ENCODE measurements around the gene INTS2. TPM values are rescaled to one million over a fixed set of nuclear protein-coding genes. Genes with fewer than 3 reads are reported as not detected.

Gene INTS2
- total RNA-seq, 3 donors from 2014 or later (not counting 1 experiment from before 2014, with no cell fraction given) = 14.2 to 21.0 (median 14.6) TPM

DNA sequence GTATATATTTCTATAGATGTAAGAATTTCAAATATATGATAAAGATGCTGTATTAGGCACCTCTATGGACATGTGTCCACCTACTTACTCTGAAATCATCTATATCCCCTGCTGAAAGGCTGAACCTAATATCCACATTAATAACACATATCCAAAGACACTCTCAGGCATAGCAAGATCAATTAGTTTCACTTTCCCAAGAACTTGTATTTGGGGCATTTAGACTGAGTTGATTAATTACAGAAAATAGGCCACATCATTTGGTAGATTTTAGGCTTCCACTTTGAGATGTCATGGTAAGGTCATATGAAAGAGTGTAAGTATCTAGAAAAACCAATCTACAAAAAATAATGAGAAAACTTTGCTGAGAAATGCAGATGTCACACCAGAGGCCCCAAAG is 109.6 kb downstream of the INTS2 start:
- TF ChIP-seq, protein P1, sequence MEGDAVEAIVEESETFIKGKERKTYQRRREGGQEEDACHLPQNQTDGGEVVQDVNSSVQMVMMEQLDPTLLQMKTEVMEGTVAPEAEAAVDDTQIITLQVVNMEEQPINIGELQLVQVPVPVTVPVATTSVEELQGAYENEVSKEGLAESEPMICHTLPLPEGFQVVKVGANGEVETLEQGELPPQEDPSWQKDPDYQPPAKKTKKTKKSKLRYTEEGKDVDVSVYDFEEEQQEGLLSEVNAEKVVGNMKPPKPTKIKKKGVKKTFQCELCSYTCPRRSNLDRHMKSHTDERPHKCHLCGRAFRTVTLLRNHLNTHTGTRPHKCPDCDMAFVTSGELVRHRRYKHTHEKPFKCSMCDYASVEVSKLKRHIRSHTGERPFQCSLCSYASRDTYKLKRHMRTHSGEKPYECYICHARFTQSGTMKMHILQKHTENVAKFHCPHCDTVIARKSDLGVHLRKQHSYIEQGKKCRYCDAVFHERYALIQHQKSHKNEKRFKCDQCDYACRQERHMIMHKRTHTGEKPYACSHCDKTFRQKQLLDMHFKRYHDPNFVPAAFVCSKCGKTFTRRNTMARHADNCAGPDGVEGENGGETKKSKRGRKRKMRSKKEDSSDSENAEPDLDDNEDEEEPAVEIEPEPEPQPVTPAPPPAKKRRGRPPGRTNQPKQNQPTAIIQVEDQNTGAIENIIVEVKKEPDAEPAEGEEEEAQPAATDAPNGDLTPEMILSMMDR (IDR thresholded peaks at IDR 0.05) = no peak
- H3K27me3 Mint-ChIP-seq (ENCODE audit: low read depth in 2 of 2) = no peaks in the 10 kb centered on the region
- no peaks in the 10 kb centered on the region for H3K9me3 Mint-ChIP-seq
- intact Hi-C loops (cut with micrococcal nuclease) = no loop called here
- no peaks in the 10 kb centered on the region for H3K27me3 ChIP-seq (ENCODE audit: control insufficient read depth, insufficient read depth, low read length)
- H3K27ac ChIP-seq (ENCODE audit: low read length) = no peak overlapping the region
- H3K4me3 Mint-ChIP-seq = no peak overlapping the region
- no peaks in the 10 kb centered on the region for H3K4me1 Mint-ChIP-seq
- DNase-seq = no peak
- no peak overlapping the region for H3K4me3 ChIP-seq (ENCODE audit: low read length)
- H3K4me1 ChIP-seq (ENCODE audit: control insufficient read depth, insufficient read depth, low read length) = no peaks in the 10 kb centered on the region
- no peaks in the 10 kb centered on the region for H3K36me3 Mint-ChIP-seq
- H3K27ac Mint-ChIP-seq = no peak overlapping the region
- no peak for ATAC-seq
- H3K9me3 ChIP-seq (ENCODE audit: control insufficient read depth, insufficient read depth, low read length) = no peaks in the 10 kb centered on the region
- no peaks in the 10 kb centered on the region for H3K36me3 ChIP-seq (ENCODE audit: control insufficient read depth, insufficient read depth, low read length)

DNA sequence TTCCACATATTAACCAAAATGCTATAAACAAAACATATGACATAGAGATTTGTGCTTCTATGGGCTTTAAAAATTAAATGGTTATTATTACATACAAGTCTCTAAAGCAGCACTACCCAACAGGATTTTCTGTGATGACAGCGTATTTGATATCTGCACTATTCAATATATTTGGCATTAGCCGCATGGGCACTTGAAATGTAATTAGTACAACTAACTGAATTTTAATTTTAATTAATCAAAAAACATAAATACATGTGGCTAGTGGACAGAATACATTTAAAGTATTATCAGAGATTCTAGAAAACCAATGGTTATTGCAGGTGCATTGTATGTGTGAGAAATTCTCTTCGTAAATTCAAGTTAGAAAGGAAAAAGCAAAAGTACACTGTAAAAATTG is 110.3 kb downstream of the INTS2 start:
- Histone ChIP-seq H3K4me1 (ENCODE audit: control insufficient read depth, insufficient read depth, low read length) (no peaks in the 10 kb centered on the region), H3K9me3 (ENCODE audit: control insufficient read depth, insufficient read depth, low read length) (no peaks in the 10 kb centered on the region), H3K27ac (ENCODE audit: low read length) (no peak overlapping the region), H3K27me3 (ENCODE audit: control insufficient read depth, insufficient read depth, low read length) (no peaks in the 10 kb centered on the region), H3K4me3 (ENCODE audit: low read length) (no peak overlapping the region), H3K36me3 (ENCODE audit: control insufficient read depth, insufficient read depth, low read length) (no peaks in the 10 kb centered on the region)
- H3K27ac Mint-ChIP-seq = no peak overlapping the region
- H3K27me3 Mint-ChIP-seq (ENCODE audit: low read depth in 2 of 2) = no peaks in the 10 kb centered on the region
- no peak overlapping the region for H3K4me3 Mint-ChIP-seq
- ATAC-seq (no peak), DNase-seq (no peak)
- intact Hi-C loops (cut with micrococcal nuclease) = no loop called here
- TF ChIP-seq, protein P1 (IDR thresholded peaks at IDR 0.05) = no peak
- no peaks in the 10 kb centered on the region for H3K36me3 Mint-ChIP-seq
- H3K9me3 Mint-ChIP-seq = no peaks in the 10 kb centered on the region
- 94% methylated on average over 1 of the region's 3 CpGs for WGBS (ENCODE audit: insufficient coverage)
- no peaks in the 10 kb centered on the region for H3K4me1 Mint-ChIP-seq

DNA sequence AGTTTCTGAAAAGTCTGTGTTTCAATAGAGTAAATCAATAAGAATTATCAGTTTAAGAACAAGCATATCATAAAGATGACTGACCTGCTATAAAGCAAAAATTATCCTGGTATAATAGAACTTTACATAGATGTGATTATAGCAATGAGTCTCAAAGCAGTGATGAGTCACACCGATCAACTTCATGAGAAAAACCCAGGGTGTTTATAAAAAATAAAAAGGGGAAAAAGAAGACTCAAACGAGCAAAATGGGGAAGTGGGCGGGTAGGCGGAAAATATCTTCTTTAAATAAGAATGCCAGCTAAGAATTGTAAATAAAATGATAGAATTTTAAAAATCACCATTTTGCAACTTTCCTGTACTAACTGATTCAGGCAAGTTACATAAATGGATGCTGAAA is 111.2 kb downstream of the INTS2 start:
- Histone ChIP-seq H3K27ac (ENCODE audit: low read length) (no peak overlapping the region), H3K4me3 (ENCODE audit: low read length) (no peak overlapping the region), H3K27me3 (ENCODE audit: control insufficient read depth, insufficient read depth, low read length) (no peaks in the 10 kb centered on the region), H3K36me3 (ENCODE audit: control insufficient read depth, insufficient read depth, low read length) (no peaks in the 10 kb centered on the region), H3K4me1 (ENCODE audit: control insufficient read depth, insufficient read depth, low read length) (no peaks in the 10 kb centered on the region), H3K9me3 (ENCODE audit: control insufficient read depth, insufficient read depth, low read length) (no peaks in the 10 kb centered on the region)
- Mint-ChIP-seq H3K9me3 (no peaks in the 10 kb centered on the region), H3K27me3 (ENCODE audit: low read depth in 2 of 2) (no peaks in the 10 kb centered on the region), H3K4me1 (no peaks in the 10 kb centered on the region), H3K4me3 (no peak overlapping the region), H3K27ac (peak overlapping the region in 1 of 2 donors; percentile 30), H3K36me3 (no peaks in the 10 kb centered on the region)
- TF ChIP-seq, protein P1 (IDR thresholded peaks at IDR 0.05) = no peak
- intact Hi-C loops (cut with micrococcal nuclease) = no loop called here
- WGBS (ENCODE audit: insufficient coverage) = 29% methylated on average over 4 of the region's 4 CpGs
- DNase-seq (no peak), ATAC-seq (peak in 1 of 3 donors; percentile 35)

DNA sequence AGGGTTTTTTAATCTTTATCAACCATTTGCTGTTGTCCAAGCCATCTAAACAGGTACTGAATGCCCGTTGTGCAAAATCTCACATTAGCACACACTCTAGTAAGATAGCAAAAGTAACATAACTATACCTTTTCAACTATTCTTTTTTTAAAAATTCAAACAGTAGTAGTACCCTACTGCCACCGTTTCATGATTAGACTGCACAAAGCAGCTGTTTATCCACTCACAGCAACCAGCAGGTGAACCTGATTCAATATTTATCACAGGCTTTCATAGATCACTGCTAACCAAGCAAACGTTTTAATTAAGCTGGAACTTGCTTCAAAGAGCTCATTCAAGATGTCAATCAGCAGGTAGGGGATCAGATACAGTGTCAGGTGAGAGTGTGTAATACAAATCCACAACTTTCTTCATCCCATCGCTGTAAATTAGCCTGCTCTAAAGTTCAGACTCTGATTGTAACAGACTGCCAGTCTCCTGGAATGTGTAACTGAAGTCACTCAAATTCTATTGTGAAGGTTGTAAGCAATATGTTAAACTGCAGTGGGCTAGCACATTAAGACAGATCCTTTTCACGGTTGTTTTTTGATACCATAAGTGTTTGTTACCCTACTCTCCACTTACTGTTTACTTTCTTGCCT is 111.8 kb downstream of the INTS2 start:
- 77% methylated on average over 4 of the region's 5 CpGs for WGBS (ENCODE audit: insufficient coverage)
- H3K36me3 Mint-ChIP-seq = no peaks in the 10 kb centered on the region
- ATAC-seq (no peak), DNase-seq (no peak)
- no peaks in the 10 kb centered on the region for H3K4me1 Mint-ChIP-seq
- no peaks in the 10 kb centered on the region for H3K27me3 Mint-ChIP-seq (ENCODE audit: low read depth in 2 of 2)
- peak overlapping the region in 1 of 2 donors; percentile 30 for H3K27ac Mint-ChIP-seq
- Histone ChIP-seq H3K36me3 (ENCODE audit: control insufficient read depth, insufficient read depth, low read length) (no peaks in the 10 kb centered on the region), H3K27me3 (ENCODE audit: control insufficient read depth, insufficient read depth, low read length) (no peaks in the 10 kb centered on the region), H3K4me1 (ENCODE audit: control insufficient read depth, insufficient read depth, low read length) (no peaks in the 10 kb centered on the region), H3K9me3 (ENCODE audit: control insufficient read depth, insufficient read depth, low read length) (no peaks in the 10 kb centered on the region), H3K27ac (ENCODE audit: low read length) (no peak overlapping the region), H3K4me3 (ENCODE audit: low read length) (no peak overlapping the region)
- no peak overlapping the region for H3K4me3 Mint-ChIP-seq
- intact Hi-C loops (cut with micrococcal nuclease) = no loop called here
- TF ChIP-seq, protein P1 (IDR thresholded peaks at IDR 0.05) = no peak
- H3K9me3 Mint-ChIP-seq = no peaks in the 10 kb centered on the region
